ENCODE measurements around the gene SPDYE6. TPM values are rescaled to one million over a fixed set of nuclear protein-coding genes. Genes with fewer than 3 reads are reported as not detected.
A peak's percentile ranks its signal among the peaks of the same experiment; 100 is the strongest.
"Not testable (repeated sequence)": the region's sequence is repeated elsewhere in the genome, so short reads cannot be mapped to it uniquely, and the experiment has no call there.

Gene SPDYE6
- polyA plus RNA-seq, 3 donors: 0.12 to 0.29 TPM; not detected in 1

DNA sequence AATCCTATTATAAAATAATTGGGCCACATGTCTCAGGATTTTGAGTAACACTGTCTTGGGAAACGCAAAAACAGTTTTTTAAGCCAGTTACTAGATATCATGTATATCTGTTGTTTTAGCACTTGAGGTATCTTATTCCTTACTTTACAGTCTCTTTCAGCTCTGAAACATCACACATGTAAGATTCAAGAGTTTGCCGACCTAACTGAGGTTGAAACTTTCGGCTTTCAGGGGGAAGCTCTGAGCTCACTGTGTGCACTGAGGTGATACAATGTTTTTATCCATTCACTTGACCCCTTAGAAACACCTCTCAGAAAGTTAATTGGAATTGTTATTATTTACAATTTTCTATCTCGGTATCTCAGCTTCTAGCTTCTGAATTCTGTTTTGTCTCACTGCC lies 18.8 kb downstream of the SPDYE6 start:
- H3K27me3 Mint-ChIP-seq (ENCODE audit: low read depth in 3 of 3); H3K9me3 ChIP-seq (replicated peaks in 1 of 2; ENCODE audit: control insufficient read depth in 1 of 2, insufficient read depth in 1 of 2, low read length in 2 of 2); H3K36me3 Mint-ChIP-seq; H3K79me2 ChIP-seq (ENCODE audit: insufficient read depth, low read length); H3K4me3 ChIP-seq (replicated peaks in 1 of 3; ENCODE audit: low read depth in 2 of 3, low read length in 3 of 3); H3K27ac Mint-ChIP-seq; H3K9me3 Mint-ChIP-seq; H3K27ac ChIP-seq (ENCODE audit: low read depth in 1 of 2, low read length in 2 of 2); DNase-seq; H3K9ac ChIP-seq (ENCODE audit: insufficient read depth, low read length, poor library complexity, severe bottlenecking); H3K36me3 ChIP-seq (replicated peaks in 1 of 2; ENCODE audit: control insufficient read depth in 1 of 2, insufficient read depth in 2 of 2, low read length in 2 of 2); H3K4me3 Mint-ChIP-seq; H2AFZ ChIP-seq (ENCODE audit: insufficient read depth, low read depth, low read length, poor library complexity, severe bottlenecking); H3K4me2 ChIP-seq (replicated peaks; ENCODE audit: extremely low read depth, low read length, poor library complexity, severe bottlenecking); intact Hi-C loops (cut with micrococcal nuclease); H4K20me1 ChIP-seq (ENCODE audit: insufficient read depth, low read length); H3K27me3 ChIP-seq (ENCODE audit: control insufficient read depth in 2 of 2, insufficient read depth in 2 of 2, low read length in 2 of 2); H3K4me1 ChIP-seq (ENCODE audit: control insufficient read depth in 1 of 2, insufficient read depth in 2 of 2, low read length in 2 of 2); H3K4me1 Mint-ChIP-seq: not testable (repeated sequence)
- WGBS (ENCODE audit: insufficient coverage): no CpG with 5 or more reads among the region's 4 CpGs

DNA sequence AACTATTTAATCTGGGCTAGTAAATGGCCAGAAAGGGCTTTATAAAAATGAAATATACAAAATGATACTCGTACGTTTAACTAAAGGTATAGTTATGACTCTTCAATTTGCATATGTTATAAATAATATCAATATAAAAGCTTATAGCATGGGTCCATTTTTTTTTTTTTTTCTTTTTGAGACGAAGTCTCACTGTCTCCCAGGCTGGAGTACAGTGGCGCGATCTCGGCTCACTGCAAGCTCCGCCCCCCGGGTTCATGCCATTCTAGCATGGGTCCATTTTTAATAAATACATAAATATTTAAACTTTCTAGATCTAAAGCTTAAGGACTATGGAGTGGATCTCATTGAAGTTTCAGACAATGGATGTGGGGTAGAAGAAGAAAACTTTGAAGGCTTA lies 19.2 kb downstream of the SPDYE6 start:
- H3K27me3 Mint-ChIP-seq (ENCODE audit: low read depth in 3 of 3); H2AFZ ChIP-seq (ENCODE audit: insufficient read depth, low read depth, low read length, poor library complexity, severe bottlenecking); H3K27ac ChIP-seq (ENCODE audit: low read depth in 1 of 2, low read length in 2 of 2); H3K79me2 ChIP-seq (ENCODE audit: insufficient read depth, low read length); H3K9ac ChIP-seq (ENCODE audit: insufficient read depth, low read length, poor library complexity, severe bottlenecking); H3K4me1 Mint-ChIP-seq; H3K9me3 Mint-ChIP-seq; H3K4me3 ChIP-seq (replicated peaks in 1 of 3; ENCODE audit: low read depth in 2 of 3, low read length in 3 of 3); DNase-seq; H3K36me3 ChIP-seq (replicated peaks in 1 of 2; ENCODE audit: control insufficient read depth in 1 of 2, insufficient read depth in 2 of 2, low read length in 2 of 2); H3K27ac Mint-ChIP-seq; intact Hi-C loops (cut with micrococcal nuclease); H3K4me3 Mint-ChIP-seq; H3K4me2 ChIP-seq (replicated peaks; ENCODE audit: extremely low read depth, low read length, poor library complexity, severe bottlenecking); H3K9me3 ChIP-seq (replicated peaks in 1 of 2; ENCODE audit: control insufficient read depth in 1 of 2, insufficient read depth in 1 of 2, low read length in 2 of 2); H3K36me3 Mint-ChIP-seq; H3K4me1 ChIP-seq (ENCODE audit: control insufficient read depth in 1 of 2, insufficient read depth in 2 of 2, low read length in 2 of 2); H4K20me1 ChIP-seq (ENCODE audit: insufficient read depth, low read length); H3K27me3 ChIP-seq (ENCODE audit: control insufficient read depth in 2 of 2, insufficient read depth in 2 of 2, low read length in 2 of 2): not testable (repeated sequence)
- WGBS (ENCODE audit: insufficient coverage): no CpG with 5 or more reads among the region's 8 CpGs

DNA sequence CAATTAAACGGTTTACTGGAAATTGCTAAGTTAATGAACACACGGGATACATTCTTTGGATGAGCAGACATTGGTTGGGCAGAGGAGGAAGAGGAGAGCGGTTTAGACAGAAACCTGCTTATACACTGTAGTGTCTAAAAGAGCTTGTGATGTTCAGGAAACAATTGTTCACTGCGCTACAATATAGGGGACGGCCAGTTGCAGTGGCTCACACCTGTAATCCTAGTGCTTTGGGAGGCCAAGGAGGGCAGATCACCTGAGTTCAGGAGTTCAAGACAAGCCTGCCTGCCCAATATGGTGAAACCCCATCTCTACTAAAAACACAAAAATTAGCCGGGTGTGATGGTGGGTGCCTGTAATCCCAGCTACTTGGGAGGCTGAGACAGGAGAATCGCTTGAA lies 20.7 kb downstream of the SPDYE6 start:
- H3K27ac Mint-ChIP-seq; H2AFZ ChIP-seq (ENCODE audit: insufficient read depth, low read depth, low read length, poor library complexity, severe bottlenecking); H3K4me3 ChIP-seq (replicated peaks in 1 of 3; ENCODE audit: low read depth in 2 of 3, low read length in 3 of 3); H3K4me3 Mint-ChIP-seq; H3K36me3 Mint-ChIP-seq; H3K9ac ChIP-seq (ENCODE audit: insufficient read depth, low read length, poor library complexity, severe bottlenecking); H3K9me3 ChIP-seq (replicated peaks in 1 of 2; ENCODE audit: control insufficient read depth in 1 of 2, insufficient read depth in 1 of 2, low read length in 2 of 2); H3K27me3 ChIP-seq (ENCODE audit: control insufficient read depth in 2 of 2, insufficient read depth in 2 of 2, low read length in 2 of 2); H3K27me3 Mint-ChIP-seq (ENCODE audit: low read depth in 3 of 3); H3K4me1 ChIP-seq (ENCODE audit: control insufficient read depth in 1 of 2, insufficient read depth in 2 of 2, low read length in 2 of 2); H3K27ac ChIP-seq (ENCODE audit: low read depth in 1 of 2, low read length in 2 of 2); H3K79me2 ChIP-seq (ENCODE audit: insufficient read depth, low read length); intact Hi-C loops (cut with micrococcal nuclease); H3K36me3 ChIP-seq (replicated peaks in 1 of 2; ENCODE audit: control insufficient read depth in 1 of 2, insufficient read depth in 2 of 2, low read length in 2 of 2); H3K4me1 Mint-ChIP-seq; H4K20me1 ChIP-seq (ENCODE audit: insufficient read depth, low read length); H3K9me3 Mint-ChIP-seq; H3K4me2 ChIP-seq (replicated peaks; ENCODE audit: extremely low read depth, low read length, poor library complexity, severe bottlenecking); DNase-seq: not testable (repeated sequence)
- 95% methylated on average over 3 of the region's 7 CpGs for WGBS (ENCODE audit: insufficient coverage)

DNA sequence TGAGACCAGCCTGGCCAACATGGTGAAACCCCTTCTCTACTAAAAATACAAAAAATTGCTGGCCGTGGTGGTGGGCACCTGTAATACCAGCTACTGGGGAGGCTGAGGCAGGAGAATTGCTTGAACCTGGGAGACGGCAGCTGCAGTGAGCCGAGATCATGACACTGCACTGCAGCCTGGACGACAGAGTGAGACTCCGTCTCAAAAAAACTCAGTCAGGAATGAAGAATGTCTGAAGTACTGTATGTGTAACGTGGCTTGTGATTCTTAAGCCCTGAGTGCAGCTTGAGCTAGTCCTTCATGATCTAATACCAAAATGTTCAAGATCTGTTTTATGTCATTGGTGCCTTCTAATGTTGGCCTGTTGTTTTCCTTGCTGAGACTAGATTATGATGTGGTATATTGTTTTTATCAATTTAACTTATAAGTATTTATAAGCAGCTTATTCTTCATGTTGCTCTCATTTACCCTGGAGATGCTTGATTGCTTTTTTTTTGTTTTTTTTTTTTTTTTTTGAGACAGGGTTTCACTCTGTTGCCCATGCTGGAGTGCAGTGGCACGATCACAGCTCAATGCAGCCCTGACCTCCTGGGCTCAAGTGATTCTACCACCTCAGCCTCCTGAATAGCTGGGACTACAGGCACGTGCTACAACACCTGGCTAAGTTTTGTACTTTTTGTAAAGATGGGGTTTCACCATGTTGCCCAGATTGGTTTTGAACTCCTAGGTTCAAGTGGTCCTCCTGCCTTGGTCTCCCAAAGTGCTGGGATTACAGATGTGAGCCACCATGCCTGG lies 25.4 kb downstream of the SPDYE6 start:
- H2AFZ ChIP-seq (ENCODE audit: insufficient read depth, low read depth, low read length, poor library complexity, severe bottlenecking); DNase-seq; H3K36me3 ChIP-seq (replicated peaks in 1 of 2; ENCODE audit: control insufficient read depth in 1 of 2, insufficient read depth in 2 of 2, low read length in 2 of 2); H3K27ac ChIP-seq (ENCODE audit: low read depth in 1 of 2, low read length in 2 of 2); H3K9me3 Mint-ChIP-seq; H3K27me3 ChIP-seq (ENCODE audit: control insufficient read depth in 2 of 2, insufficient read depth in 2 of 2, low read length in 2 of 2); H3K4me3 ChIP-seq (replicated peaks in 1 of 3; ENCODE audit: low read depth in 2 of 3, low read length in 3 of 3); H3K9me3 ChIP-seq (replicated peaks in 1 of 2; ENCODE audit: control insufficient read depth in 1 of 2, insufficient read depth in 1 of 2, low read length in 2 of 2); H4K20me1 ChIP-seq (ENCODE audit: insufficient read depth, low read length); H3K4me2 ChIP-seq (replicated peaks; ENCODE audit: extremely low read depth, low read length, poor library complexity, severe bottlenecking); H3K4me1 ChIP-seq (ENCODE audit: control insufficient read depth in 1 of 2, insufficient read depth in 2 of 2, low read length in 2 of 2); H3K27me3 Mint-ChIP-seq (ENCODE audit: low read depth in 3 of 3); H3K4me3 Mint-ChIP-seq; H3K36me3 Mint-ChIP-seq; H3K9ac ChIP-seq (ENCODE audit: insufficient read depth, low read length, poor library complexity, severe bottlenecking); intact Hi-C loops (cut with micrococcal nuclease); H3K79me2 ChIP-seq (ENCODE audit: insufficient read depth, low read length): not testable (repeated sequence)
- WGBS (ENCODE audit: insufficient coverage): 93% methylated on average over 5 of the region's 8 CpGs
- H3K4me1 Mint-ChIP-seq: peaks cover 17% of the 10 kb centered on the region
- H3K27ac Mint-ChIP-seq: peak overlapping the region in 1 of 7 donors; percentile 17
